Femur (tissue), 1 donor: ENCODE measurements around the gene GALK1.
A peak's percentile ranks its signal among the peaks of the same experiment; 100 is the strongest.
"Not testable (repeated sequence)": the region's sequence is repeated elsewhere in the genome, so short reads cannot be mapped to it uniquely, and the experiment has no call there.

Experiments used
- DNase-seq: peaks from one replicate; pipeline ENCODE4 v3.0.0-alpha.2; 2017

GALK1 gene

DNA sequence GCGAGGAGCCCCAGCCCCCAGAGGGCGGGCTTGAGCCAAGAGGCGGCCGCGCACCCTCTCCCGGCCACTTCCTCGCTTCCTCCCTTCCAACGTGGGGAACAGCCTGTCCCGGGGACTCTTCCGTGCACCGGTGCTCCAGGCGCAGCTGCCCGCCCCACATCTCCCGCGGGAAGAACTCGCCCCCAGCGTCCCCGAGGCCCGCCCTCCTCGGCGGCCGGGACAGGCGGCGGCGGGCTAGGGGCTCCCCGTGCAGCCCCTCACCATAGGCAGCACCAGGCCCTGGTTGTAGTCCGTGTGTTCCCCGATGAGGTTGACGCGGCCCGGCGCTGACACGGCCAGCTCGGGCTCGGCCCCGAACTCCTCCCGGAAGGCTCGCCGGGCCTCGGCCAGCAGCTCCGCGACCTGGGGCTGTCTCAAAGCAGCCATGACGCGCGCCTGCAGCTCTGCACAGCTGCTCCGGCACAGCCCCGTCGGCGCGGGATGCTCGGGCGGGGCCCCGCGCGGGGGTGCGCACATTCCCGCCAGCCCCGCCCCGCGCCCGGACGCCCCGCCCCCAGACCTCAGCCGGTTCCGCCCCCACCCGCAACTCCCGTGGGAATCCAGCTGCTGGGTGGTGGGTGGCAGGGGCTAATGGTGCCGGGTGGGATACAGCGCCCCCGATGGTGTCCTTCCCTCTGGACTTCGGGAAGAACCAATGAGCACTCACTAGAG, at the start of gene GALK1:
Gene GALK1, minus strand, starts transcription at position 482 of the 711 bp plus-strand sequence. Its CDS starts 56 bp downstream, at position 426.
- DNase-seq, result peak; percentile 86

DNA sequence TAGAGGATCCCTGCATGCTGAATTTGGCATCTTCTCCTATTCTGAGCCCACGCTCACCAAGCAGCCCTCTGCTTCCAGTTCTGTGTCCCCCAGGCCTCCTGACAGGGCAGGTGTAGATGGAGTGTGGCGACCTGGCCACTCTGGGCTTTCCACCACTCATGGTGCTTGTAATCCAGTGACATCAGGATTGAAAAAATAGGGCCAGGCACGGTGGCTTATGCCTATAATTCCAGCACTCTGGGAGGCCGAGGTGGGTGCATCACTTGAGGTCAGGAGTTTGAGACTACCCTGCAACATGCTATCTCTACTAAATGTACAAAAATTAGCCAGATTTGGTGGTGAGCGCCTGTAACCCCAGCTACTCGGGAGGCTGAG, 49.0 kb upstream of the GALK1 start:
- no peak for DNase-seq

DNA sequence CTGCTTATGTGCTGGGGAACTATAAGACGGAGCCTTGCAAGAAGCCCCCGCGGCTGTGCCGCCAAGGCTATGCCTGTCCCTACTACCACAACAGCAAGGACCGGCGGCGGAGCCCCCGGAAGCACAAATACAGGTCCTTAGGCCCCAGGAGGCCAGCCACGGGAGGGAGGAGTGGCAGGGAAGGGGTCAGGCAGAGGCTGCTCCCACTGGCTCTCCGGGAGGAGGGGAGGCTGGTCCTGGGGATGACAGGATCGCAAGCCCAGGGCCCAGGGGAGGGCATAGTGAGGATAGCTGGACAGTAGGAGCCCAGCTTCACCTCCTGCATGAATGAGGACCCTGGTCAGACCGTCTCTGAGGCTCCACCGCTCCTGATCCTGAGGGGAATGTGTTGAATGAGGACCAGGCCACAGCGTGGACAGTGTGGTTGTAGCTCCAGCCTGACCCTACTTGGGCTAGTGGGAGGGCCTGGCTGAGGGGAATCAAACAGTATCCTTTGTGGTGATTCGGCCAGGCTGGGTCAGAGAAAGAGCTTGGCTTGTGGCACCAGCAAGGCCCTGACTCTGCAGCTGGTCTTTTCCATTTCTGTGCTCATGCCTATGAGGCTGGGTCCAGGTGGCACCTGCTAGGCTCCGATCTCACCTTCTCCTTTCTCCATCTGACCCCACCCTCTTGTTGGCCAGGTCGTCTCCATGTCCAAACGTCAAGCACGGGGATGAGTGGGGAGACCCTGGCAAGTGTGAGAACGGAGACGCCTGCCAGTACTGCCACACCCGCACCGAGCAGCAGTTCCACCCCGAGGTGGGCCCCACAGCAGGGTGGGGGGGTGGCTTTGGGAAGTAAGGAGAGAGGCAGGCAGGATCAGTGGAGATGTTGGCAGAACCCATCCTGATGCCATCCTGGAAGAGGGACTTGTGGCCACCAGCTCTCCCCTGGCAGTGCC, 48.4 kb upstream of the GALK1 start:
- no peak for DNase-seq

DNA sequence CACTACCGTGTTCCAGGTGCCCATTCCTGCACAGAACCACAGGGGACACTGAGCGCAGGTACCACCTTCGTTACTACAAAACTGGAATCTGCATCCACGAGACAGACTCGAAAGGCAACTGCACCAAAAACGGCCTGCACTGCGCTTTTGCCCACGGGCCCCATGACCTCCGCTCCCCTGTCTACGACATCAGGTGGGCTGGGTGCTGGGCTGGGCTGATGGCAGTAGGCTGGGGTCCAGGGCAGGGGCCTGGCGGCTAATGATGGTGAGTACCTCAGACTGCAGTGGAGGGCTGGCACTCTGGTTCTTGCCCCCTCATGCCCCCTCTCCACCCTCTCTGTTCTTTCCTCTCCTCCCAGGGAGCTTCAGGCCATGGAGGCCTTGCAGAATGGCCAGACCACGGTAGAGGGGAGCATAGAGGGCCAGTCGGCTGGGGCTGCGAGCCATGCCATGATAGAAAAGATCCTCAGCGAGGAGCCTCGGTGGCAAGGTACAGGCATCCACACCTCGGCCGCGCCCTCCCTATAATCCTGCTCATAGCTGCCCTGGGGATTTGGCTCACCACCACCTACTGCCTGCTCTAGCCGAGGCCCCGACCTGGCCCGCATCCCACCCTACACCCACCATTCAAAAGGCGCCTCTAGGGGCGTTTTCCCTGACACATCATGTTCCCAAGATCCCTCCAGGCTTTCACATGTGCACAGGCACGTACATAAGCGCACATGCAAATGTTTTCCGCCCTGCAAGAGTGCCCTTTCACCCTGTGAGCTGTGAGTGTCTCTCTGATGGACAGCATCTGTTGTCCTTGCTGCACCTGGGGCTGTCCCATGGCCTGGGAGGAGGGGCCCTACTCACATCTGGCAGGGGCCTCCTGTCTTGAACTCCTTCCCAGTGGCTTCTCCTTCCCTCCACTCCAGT, 47.4 kb upstream of the GALK1 start:
- DNase-seq, result no peak

DNA sequence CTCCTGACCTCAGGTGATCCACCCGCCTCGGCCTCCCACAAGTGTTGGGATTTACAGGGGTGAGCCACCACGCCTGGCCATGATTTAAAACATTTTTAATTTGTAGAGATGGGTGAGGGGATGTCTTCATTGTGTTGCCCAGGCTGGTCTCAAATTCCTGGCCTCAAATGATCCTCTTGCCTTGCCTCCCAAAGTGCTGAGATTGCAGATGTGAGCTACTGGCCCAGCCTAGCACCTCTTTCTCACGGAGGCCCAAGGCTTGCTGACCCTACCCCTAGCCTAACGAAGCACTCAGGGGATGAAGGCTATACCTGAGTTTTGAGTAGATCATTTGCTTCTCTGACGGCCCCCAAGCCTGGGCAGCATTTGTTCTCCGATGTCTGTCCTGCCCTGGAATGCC, 46.2 kb upstream of the GALK1 start:
- DNase-seq, result no peak

DNA sequence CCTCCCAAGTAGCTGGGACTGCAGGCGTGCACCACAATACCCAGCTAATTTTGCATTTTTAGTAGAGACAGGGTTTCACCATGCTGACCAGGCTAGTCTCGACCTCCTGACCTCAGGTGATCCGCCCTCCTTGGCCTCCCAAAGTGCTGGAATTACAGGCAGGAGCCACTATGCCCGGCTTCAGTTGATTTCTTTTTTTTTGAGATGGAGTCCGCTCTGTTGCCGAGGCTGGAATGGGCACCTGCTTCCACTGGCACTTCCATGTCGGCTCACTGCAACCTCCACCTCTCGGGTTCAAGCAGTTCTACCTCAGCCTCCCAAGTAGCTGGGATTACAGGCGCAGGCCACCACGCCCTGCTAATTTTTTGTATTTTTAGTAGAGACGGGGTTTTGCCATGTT, 45.8 kb upstream of the GALK1 start:
- DNase-seq, result not testable (repeated sequence)

DNA sequence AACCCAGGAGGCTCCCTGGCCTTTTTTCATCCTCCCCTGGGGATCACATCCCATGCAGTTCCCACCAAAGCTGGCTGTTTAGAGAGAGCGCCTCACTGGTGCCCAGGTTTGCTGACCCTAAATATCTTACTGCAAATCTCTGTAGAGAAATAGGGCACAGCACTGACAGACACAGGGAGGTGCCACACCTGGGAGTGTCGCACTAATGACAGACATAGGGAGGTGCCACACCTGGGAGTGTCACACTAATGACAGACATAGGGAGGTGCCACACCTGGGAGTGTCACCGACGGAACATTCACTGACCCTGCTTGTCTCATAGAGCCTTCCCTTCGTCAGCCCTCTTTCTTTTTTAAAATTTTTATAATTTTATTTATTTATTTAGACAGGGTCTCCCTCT, 45.2 kb upstream of the GALK1 start:
- DNase-seq, result no peak

DNA sequence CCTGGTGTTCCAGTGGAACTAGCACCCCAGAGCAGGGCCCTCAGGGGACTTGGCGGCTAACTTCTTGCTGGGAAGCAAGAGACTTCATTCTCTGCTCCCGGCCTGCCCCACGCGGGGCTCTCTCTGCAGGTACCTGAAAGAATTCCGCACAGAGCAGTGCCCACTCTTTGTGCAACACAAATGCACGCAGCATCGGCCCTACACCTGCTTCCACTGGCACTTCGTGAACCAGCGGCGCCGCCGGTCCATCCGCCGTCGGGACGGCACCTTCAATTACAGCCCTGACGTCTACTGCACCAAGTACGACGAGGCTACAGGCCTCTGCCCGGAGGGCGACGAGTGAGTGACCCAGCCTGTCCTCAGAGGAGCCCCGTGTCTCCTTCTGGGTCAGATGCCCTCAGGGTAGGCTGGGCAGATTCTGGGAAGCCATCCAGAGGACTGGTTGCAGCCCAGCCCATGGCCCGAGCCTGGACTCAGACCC, 44.7 kb upstream of the GALK1 start:
- DNase-seq, result no peak

DNA sequence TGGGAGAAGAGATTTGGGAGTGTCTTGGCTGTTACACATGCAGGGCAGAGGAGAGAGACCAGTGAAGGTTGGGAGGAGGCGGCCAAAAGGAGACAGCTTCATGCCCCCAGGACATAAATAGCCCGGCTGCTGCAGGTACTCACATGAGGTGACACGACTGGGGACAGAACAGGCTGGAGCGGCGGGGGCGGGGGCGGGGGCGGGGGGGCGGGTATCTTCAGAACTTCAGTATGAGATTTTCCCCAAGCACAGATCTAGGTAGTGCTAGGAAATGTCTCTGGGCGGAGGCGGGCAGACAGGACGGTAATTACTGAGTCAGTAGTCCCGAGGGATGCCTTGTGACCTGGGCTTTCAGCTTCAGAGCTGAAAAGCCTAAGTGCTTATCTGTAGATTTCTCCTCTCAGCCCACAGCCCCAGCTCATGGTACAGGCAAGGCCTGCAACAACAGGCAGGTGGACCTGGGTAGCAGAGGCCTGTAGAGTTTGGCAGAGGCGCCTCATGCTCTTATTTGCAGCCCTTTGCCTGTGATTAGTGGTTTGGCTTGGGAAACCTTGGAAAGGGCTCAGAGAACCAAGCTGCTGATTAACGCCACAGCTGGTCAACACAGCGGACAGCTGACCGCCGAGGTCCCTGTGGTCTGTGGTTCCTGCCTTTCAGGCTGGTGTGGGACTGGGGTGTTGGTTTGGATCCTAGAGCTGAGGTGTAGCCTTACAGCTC, 44.1 kb upstream of the GALK1 start:
- DNase-seq, result peak; percentile 69

DNA sequence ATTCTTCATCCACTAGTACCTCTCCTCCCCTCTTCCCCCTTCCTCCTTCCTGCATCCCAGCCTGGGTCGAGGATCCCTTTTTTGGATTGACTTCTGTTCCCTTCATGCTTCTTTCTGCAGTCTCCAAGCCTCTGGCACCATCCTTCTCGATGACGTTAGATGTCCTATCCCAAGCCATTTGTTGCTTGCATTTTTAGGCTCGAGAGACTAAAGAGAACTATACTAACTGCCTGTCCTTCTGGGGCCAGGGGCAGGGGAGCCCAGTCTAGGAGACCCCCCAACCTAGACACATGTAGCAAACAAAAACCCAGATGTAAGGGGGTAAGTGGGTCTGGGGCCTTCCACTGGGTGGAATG, 43.5 kb upstream of the GALK1 start:
- DNase-seq, result no peak

DNA sequence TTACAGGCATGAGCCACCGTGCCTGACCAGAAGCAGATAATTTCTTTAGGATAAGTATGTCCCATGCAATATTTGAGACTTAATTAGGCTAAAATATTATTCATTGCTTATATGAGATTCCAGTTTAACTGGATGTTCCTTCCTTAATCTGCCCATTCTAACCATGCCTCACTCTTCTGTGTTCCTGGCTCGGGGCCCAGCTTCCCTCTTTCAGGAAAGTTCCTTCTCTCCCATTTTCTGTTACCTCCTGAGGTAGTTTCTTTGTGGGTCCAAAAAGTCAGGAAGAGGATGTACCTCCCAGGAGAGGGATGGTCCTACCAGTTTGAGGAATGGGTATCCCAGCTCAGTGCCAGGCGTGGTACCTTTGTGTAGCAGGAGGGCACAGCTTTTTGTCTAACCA, 42.9 kb upstream of the GALK1 start:
- no peak for DNase-seq

DNA sequence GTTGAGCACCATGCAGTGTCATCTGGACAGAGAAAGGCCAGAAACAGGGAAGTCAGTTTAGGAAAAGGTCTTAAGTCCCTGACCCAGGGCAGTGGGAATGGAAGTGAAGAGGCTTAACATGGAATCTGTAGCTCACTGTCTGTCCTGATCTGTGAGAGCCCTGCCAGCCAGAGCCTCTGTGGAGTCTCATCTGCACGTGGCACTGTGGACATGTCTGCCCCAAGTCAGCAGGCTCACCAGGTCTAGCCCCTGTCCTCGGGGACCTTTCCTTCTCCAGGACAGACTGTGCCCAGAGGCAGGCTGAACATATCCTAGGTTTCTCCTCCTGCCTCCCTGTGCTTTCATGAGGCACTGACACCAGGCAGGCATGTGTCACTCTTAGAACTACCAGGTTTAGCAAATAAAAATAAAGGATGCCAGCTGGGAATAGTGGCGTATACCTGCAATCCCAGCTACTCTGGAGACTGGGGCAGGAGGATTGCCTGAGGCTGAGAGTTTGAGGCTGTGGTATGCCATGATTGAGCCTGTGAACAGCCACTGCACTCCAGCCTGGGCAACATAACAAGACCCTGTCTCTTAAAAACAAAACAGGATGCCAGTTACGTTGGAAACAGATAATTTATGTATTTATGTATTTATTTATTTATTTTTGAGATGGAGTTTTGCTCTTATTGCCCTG, 42.0 kb upstream of the GALK1 start:
- DNase-seq, result no peak

DNA sequence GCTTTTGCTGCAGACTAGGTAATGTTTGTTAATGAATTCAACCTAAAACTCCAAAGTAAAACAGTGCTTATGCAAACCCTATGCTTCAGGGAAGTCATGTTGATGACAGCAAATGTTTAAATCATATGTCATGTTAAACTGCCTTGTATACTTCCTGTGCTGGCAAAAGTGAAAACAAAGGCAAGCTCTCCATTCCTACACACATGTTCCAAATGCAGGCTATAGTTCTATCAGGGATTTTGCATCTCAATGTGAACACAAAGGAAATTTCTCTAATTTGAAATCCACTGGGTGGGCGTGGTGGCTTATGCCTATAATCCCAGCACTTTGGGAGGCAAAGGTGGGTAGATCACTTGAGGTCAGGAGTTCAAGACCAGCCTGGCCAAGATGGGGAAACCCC, 38.9 kb upstream of the GALK1 start:
- DNase-seq, result no peak

DNA sequence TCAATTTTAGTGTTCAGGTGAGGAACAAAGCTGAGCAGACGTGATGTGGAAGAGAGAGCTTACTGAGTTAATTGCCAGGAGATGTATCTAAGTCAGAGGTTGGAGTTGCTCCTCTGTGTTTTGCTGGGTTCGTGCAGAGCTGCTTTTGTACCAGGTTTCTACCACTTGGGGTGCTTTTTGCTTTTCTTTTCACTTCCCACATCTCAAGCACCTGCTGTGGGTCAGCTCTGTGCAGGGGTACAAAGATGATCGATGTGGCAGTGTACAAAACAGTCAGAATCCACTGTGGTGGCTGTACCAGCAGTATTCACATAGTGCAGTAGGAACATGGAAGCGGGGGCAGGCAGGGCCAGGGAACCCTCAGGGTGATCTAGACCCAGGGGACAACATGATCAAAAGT, 34.4 kb upstream of the GALK1 start:
- no peak for DNase-seq

DNA sequence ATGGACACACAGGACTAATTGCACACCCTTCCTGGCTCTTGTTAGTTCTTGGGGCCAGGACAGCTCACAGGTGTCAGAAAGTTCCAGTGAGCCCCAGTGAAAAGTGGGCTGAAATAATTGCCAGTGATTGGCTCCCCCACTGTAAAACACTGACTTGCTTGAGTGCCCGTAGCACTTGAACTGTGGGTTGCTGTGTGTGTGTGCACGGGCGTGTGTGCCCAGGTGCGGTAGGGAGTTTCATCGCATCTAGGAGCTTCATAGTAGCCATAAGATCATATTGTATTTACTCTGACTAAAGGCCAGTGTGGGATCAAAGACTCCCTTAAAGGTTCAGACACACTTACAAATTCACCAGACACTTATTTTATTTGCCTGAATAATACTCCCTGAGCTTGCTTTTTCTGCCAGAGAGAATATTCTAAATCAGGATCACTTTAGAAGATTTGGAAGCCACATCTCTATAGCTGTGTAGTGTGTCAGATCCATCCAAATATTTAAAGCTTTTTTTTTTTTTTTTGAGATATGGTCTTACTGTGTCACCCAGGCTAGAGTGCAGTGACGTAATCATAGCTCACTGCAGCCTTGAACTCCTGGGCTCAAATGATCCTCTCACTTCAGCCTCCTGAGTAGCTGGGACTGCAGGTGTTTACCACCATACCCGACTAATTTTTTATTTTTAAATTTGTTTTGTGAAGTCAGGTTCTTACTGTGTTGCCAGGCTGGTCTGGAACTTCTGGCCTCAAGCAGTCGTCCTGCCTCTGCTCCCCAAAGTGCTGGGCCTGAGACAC, 31.0 kb upstream of the GALK1 start:
- no peak for DNase-seq

DNA sequence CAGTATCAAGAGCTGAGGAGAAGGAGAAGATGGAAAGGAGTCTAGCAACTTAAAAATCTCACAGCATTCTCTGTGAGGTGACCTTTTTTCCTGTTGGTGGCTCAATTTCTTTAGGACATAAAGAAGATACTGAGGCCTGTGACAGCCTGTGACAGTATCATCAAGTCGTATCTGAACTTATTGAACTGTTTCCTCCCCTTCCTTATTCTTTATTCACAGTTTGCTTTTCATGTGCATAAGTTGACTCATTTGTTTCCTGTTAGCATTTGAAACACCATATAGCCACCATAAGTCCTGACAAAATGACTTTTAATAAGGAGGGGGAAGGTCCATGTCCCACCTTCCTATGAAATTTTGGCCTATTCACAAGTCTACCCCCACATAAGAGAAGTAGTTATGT, 28.5 kb upstream of the GALK1 start:
- no peak for DNase-seq

DNA sequence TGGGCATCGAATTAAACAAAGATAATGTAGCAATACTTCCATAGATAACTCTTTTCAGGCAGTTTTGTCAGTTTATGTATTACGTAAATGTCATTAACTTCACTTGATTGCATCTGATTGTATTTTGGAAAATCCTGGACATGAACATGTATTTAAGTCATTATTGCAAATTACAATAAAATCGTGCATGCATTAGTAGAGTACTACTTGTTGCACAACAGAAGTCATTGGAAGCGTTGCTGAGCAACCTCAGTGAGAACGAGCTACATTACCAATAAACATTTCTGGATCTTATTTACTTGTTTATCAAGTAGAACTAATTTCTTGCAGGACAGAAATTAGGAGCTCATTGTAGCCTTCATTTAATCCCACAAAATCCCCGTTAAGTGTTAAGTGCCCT, 26.3 kb upstream of the GALK1 start:
- no peak for DNase-seq

DNA sequence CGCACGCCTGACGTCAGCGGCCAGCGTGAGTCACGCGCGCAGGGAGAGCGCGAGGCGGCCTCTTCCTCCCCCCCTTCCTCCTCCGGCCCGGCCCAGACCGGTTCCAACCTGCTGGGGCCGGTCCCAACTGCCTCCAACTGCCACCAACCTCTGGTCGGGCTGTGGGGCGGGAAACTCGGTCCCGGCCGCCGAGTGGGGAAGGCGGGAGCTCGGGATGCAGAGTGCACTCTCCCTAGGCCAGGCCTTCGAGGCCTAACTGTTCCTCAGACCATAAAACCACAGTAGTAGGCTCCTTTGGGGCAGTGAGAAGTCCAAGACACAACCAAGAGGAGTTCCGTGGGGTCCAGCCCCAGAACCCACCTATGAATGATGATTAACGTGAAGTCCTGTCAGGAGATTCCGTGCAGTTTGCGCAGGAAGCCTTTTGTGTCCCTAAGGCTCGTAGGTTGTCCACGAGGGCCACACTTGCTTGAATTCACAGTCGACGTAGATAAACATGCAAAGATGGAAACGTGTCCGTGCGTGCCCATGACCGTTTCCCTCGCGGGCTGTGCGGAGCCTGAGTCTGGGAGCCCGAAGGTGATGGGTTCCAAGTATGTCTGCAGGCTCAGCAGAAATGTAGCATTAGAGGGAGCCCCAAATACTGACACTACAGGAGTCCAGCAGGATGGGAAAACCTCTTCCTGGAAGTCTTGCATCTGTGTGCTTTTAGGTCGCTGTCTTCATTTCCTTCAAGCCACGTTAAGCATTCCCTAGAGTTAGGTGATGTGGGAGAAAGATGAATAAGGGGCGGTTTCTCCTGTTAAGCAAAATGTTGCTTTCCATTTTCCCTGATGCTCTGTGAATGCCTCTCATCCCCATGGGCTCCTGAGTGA, 20.3 kb upstream of the GALK1 start:
- peak; percentile 97 for DNase-seq

DNA sequence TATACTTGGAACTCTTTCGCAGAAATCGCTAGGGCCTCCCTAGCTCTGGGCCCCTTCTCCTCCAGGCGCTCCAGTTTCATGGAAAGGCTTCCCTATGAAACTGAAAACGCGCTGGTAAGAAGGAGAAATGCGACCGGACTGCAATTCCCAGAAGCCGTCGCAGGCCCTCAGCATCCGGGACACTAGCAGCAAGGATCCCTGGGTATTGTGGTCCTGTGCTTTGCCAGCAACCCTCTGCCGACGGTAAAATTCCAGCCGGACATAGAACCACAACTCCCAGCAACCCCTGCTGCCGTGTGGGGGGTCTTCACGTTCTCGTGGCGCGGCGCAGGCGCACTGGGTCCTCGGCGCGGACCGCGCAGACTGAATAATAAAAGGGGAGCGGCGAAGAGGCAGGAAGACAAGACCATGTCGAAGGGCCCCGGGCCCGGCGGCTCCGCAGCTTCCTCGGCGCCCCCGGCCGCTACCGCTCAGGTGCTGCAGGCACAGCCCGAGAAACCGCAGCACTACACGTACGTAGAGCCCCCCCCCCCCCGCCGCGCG, 19.6 kb upstream of the GALK1 start, which contains the start of gene UNK:
Gene UNK, plus strand, starts transcription at position 334 of the 543 bp plus-strand sequence. Its CDS starts 75 bp downstream, at position 409.
- DNase-seq, result peak; percentile 99
